MM.1S (cell line): ENCODE data around the gene CFAP61.

Source experiments
- EZH2 ChIP-seq: fragments of 300-600 bp; sonication (generic); optimal IDR thresholded peaks from 2 replicates; pipeline ENCODE3; 2017; ENCODE audit warnings: low read depth, mild to moderate bottlenecking, antibody characterized with exemption, low read length, mixed read lengths
- TF ChIP-seq, protein P1 (sequence below): fragments of 300-600 bp; sonication (generic); IDR thresholded peaks from 2 replicates; pipeline ENCODE4 v1.5.1; 2016; ENCODE audit warnings: antibody characterized with exemption, low read length, mixed read lengths

DNA sequence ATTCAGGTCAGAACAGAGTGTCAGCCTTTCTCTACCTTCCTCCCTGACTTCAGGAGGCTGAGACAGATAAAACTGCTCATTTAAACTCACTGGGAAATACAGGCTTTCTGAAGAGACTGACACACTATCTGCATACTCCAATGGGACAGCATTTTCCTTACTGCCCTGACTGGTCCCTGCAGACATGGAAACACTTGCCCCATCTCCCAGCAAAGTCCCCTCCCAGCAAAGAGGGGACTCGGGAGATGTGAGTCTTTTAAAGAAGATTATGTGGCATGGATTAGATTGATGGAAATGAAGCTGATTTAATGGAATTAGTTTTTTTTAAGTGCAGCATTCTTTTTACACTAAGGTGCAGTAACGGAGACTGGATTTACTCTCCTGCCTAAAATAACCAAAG lies 90.8 kb downstream of the CFAP61 start:
- TF ChIP-seq, protein P1, sequence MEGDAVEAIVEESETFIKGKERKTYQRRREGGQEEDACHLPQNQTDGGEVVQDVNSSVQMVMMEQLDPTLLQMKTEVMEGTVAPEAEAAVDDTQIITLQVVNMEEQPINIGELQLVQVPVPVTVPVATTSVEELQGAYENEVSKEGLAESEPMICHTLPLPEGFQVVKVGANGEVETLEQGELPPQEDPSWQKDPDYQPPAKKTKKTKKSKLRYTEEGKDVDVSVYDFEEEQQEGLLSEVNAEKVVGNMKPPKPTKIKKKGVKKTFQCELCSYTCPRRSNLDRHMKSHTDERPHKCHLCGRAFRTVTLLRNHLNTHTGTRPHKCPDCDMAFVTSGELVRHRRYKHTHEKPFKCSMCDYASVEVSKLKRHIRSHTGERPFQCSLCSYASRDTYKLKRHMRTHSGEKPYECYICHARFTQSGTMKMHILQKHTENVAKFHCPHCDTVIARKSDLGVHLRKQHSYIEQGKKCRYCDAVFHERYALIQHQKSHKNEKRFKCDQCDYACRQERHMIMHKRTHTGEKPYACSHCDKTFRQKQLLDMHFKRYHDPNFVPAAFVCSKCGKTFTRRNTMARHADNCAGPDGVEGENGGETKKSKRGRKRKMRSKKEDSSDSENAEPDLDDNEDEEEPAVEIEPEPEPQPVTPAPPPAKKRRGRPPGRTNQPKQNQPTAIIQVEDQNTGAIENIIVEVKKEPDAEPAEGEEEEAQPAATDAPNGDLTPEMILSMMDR = no peak
- TF ChIP-seq EZH2 = no peak
